CD4-positive, alpha-beta T cell treated with Interleukin-21 for 1 hour (primary cell): ENCODE measurements around the gene ADARB2.

Experiments used
- DNase-seq: peaks from one replicate; pipeline ENCODE4 v3.0.0-alpha.2; 2020

The ADARB2 gene

GRCh38 chr10:1156616-1156886 is 580.8 kb downstream of the ADARB2 start:
- no peak for DNase-seq

DNA sequence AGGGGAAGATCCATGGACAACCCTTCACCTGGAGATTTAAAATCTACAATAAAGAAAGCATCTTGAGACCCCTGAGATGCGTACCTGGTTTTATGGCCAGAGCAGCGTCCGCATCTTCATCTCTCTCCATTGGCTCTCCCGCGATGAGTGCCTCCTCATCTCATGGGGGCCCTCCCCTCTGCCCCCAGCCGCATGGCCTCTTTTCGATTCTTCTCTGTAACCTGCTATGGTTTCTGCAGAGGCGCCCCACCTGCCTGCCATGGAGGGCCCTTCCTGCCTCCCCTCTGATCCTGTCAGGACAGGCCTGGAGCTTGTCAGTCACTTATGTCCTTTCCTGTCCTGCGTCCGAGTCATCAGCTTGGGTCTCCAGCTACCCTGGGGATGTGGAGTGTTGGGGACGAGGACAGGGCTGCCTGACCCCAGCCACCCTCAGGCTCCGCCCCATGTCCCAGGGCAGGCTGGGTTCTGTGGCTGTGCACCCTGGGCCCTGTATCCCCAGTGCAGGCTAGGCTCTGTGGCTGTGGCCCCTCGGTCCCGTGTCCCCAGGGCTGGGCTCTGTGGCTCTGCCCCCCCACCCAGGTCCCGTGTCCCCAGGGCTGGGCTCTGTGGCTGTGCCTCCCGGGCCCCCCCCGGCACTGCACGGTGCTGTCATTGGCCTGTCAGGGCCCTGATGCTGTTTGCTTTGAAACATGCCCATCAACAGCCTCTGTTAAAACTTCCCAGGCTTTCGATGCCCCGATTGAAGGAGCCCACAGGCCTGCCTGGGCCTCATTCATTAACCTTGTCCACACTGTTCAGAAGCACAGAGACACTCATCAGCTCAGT is 581.3 kb downstream of the ADARB2 start:
- no peak for DNase-seq

- no peak for DNase-seq
These were observed 582.6 kb downstream of the ADARB2 start for GRCh38 chr10:1154531-1155295.

GRCh38 chr10:1153805-1154351 is 583.4 kb downstream of the ADARB2 start:
- no peak for DNase-seq

DNA sequence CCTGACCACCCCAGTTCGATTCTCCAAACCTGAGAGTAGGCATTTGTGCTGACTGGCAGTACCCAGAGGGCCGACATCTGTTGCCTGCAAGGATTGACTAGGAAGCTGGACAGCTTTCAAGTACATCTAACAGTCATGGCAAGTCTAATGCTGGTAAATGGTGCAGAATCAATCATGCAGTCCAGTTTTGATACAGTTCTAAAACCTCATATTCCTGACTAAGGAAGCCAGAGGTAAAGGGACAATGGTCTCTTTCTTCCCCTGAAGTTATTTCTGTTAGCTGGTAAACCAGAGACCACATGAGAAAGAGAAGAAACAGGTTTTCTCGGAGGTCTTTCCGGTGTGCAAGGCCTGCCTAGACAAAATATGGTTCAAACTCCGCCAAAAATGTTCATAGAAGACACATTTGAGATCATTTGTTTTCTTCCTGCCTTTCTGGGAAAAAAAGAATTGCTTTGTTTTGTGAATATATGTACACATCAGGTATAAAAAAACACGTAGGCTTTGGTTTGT is 584.0 kb downstream of the ADARB2 start:
- DNase-seq, result no peak

- DNase-seq, result no peak
These were observed 584.7 kb downstream of the ADARB2 start for GRCh38 chr10:1152386-1153250.

- no peak for DNase-seq
These were observed 586.0 kb downstream of the ADARB2 start for GRCh38 chr10:1151076-1152033.

- no peak for DNase-seq
These were observed 586.7 kb downstream of the ADARB2 start for GRCh38 chr10:1150638-1150955.

DNA sequence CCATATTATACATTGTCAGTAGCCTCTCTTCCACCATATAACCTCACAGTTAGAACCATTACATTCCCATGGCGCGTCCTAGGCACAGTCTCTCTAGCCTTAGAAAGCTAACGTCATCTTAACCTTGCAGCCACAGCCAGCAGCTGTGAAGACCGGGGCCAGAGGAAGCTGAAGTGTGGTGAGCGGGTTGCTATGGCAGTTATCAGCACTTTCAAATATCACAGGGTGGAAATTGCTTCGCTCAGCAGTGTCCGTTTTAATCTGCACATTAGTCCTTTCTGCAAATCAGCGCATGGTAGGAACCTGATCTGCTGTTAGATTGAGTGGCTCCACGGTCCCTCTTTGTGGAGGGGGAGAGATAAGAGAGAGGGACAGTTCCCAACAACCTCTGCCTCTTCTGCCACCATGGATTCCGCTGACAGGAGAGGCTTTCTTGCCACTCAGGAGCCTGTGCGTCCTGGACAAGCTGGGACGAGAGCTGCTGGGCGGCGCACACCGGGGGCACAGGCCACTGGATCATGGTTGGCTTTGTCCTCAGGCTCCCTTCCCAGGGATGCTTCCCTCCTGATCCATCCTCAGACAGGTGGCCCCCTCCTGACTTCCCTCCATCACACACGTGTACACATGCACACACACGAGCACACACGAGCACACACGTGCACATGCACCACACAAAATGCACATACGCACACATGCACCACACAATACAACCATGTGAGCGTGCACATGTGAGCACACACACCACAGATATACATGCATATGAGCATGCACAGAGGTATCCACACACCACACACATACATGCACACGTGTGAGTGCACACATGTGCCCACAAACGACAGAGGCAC is 587.3 kb downstream of the ADARB2 start:
- peak; percentile 45 for DNase-seq

- no peak for DNase-seq
These were observed 588.3 kb downstream of the ADARB2 start for GRCh38 chr10:1148855-1149605.

DNA sequence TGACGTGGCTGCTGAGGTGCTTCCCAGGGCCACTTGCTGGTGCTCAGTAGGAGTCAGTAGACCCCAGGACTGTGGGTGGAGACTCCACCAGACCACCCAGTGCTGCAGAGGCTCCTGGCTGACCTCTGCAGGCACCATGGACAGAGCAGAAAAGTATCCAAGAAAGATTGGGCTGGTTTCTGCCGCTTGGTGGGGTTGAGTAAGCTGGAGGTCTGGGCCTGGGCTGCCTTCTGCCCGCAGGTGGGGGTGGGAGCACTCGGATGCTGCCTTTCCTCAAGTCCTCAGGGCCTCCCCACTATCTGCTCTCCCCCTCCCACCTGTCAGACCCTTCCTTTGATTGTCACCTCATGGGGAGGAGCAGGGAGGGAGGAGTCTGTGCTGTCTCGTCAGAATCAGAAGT is 589.5 kb downstream of the ADARB2 start:
- DNase-seq, result no peak

DNA sequence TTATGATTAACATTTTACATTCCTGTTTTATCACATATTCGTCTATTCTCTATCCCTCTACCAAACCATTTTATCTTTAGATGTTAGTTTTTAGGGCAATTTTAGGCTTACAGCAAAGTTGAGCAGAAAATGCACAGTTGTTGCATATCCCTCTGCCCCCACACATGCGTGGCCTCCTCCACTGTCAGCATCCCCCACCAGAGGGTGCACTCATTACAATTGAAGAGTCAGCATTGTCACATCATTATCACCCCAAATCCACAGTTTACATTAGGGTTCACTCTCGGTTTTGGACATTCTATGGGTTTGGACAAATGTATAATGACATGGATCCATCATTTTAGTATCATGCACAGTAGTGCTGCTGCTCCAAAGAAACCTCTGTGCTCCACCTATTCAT is 594.7 kb downstream of the ADARB2 start:
- DNase-seq, result no peak

- DNase-seq, result no peak
These were observed 595.6 kb downstream of the ADARB2 start for GRCh38 chr10:1141701-1142100.

- no peak for DNase-seq
These were observed 596.1 kb downstream of the ADARB2 start for GRCh38 chr10:1141261-1141660.

DNA sequence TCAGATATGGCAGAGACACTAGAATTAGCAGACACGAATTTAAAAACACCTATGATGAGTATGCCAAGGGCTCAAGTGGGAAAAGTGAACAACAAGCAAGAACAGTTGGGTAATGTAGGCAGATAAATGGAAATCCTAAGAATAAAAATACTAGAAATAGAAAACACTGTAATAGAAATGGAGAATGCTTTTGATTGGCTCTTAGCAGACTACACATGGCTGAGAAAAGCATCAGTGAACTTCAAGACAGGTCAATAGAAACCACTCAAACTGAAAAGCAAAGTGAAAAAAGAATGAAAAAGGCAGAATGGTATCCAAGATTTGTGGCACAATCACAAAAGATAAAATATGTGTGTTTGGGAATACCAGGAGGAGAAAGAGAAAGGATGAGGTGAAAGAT is 598.8 kb downstream of the ADARB2 start:
- DNase-seq, result no peak

GRCh38 chr10:1137499-1138163 is 599.7 kb downstream of the ADARB2 start:
- DNase-seq, result no peak

- DNase-seq, result no peak
These were observed 601.1 kb downstream of the ADARB2 start for GRCh38 chr10:1136268-1136667.

- DNase-seq, result no peak
These were observed 603.2 kb downstream of the ADARB2 start for GRCh38 chr10:1134156-1134555.

- no peak for DNase-seq
These were observed 603.8 kb downstream of the ADARB2 start for GRCh38 chr10:1133495-1134045.
